ENCODE measurements around the gene CCDC146. TPM values are rescaled to one million over a fixed set of nuclear protein-coding genes. Genes with fewer than 3 reads are reported as not detected.

Gene CCDC146
- total and polyA plus RNA-seq, 9 donors = 5.3 to 44.6 (median 14.0) TPM

- Histone ChIP-seq H3K27ac (no peak overlapping the region), H3K9me3 (no peaks in the 10 kb centered on the region), H3K36me3 (no peaks in the 10 kb centered on the region), H3K4me1 (ENCODE audit: insufficient read depth) (peaks cover 2% of the 10 kb centered on the region), H3K4me3 (no peak overlapping the region), H3K27me3 (no peaks in the 10 kb centered on the region)
- TF ChIP-seq EP300 (IDR thresholded peaks at IDR 0.05) (no peak), POLR2A (IDR thresholded peaks at IDR 0.05) (no peak)
- TF ChIP-seq, protein P1, sequence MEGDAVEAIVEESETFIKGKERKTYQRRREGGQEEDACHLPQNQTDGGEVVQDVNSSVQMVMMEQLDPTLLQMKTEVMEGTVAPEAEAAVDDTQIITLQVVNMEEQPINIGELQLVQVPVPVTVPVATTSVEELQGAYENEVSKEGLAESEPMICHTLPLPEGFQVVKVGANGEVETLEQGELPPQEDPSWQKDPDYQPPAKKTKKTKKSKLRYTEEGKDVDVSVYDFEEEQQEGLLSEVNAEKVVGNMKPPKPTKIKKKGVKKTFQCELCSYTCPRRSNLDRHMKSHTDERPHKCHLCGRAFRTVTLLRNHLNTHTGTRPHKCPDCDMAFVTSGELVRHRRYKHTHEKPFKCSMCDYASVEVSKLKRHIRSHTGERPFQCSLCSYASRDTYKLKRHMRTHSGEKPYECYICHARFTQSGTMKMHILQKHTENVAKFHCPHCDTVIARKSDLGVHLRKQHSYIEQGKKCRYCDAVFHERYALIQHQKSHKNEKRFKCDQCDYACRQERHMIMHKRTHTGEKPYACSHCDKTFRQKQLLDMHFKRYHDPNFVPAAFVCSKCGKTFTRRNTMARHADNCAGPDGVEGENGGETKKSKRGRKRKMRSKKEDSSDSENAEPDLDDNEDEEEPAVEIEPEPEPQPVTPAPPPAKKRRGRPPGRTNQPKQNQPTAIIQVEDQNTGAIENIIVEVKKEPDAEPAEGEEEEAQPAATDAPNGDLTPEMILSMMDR (IDR thresholded peaks at IDR 0.05) = no peak
- 91 to 97% (median 94%) methylated on average over 2 of the region's 2 CpGs for WGBS, 3 donors
- intact Hi-C loops (cut with DNase I) = no loop called here
- no peak for DNase-seq
These were observed 78.1 kb downstream of the CCDC146 start for GRCh38 chr7:77200542-77200941.

DNA sequence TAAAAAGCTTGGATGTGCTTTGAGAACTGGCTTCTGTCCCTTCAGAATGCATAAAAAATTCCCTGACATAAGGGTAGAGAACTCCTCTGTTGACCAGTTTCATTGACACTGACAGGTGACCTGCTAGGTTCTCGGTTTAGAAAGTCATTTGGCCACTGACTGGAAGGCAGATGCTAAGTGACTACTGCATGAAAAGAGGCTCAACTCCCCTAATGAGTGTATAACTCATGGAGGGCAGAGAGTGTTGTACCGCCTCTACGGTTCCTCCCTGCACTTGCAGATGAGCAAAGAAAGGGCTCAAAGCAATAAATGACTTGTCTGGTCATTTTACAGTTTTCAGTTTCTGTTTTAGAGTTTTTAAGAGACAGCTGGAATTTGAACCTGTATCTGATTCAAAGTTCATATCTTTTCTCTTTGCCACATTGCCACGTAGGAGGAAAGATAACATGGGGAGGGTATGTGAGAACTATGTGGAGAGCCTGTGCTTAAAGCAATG, 80.1 kb downstream of the CCDC146 start:
- TF ChIP-seq EP300 (IDR thresholded peaks at IDR 0.05) (no peak), POLR2A (IDR thresholded peaks at IDR 0.05) (no peak)
- TF ChIP-seq, protein P1 (IDR thresholded peaks at IDR 0.05) = no peak
- DNase-seq = no peak
- 88 to 89% (median 88%) methylated on average over 4 of the region's 4 CpGs for WGBS, 3 donors
- intact Hi-C loops (cut with DNase I) = no loop called here
- Histone ChIP-seq H3K27me3 (no peaks in the 10 kb centered on the region), H3K4me1 (ENCODE audit: insufficient read depth) (peaks cover 2% of the 10 kb centered on the region), H3K9me3 (no peaks in the 10 kb centered on the region), H3K4me3 (no peak overlapping the region), H3K27ac (no peak overlapping the region), H3K36me3 (no peaks in the 10 kb centered on the region)

- no peaks in the 10 kb centered on the region for H3K9me3 ChIP-seq
- H3K36me3 ChIP-seq = no peaks in the 10 kb centered on the region
- H3K4me1 ChIP-seq (ENCODE audit: insufficient read depth) = no peaks in the 10 kb centered on the region
- no peak overlapping the region for H3K27ac ChIP-seq
- 95 to 98% (median 98%) methylated on average over 3 of the region's 3 CpGs for WGBS, 3 donors
- no peaks in the 10 kb centered on the region for H3K27me3 ChIP-seq
- intact Hi-C loops (cut with DNase I) = no loop called here
- no peak overlapping the region for H3K4me3 ChIP-seq
- no peak for DNase-seq
- TF ChIP-seq POLR2A (IDR thresholded peaks at IDR 0.05) (no peak), EP300 (IDR thresholded peaks at IDR 0.05) (no peak)
- TF ChIP-seq, protein P1 (IDR thresholded peaks at IDR 0.05) = no peak
These were observed 83.3 kb downstream of the CCDC146 start for GRCh38 chr7:77205706-77206105.

- no peak for DNase-seq
- intact Hi-C loops (cut with DNase I) = no loop called here
- Histone ChIP-seq H3K36me3 (no peaks in the 10 kb centered on the region), H3K4me1 (ENCODE audit: insufficient read depth) (no peaks in the 10 kb centered on the region), H3K27ac (no peak overlapping the region), H3K9me3 (no peaks in the 10 kb centered on the region), H3K4me3 (no peak overlapping the region), H3K27me3 (no peaks in the 10 kb centered on the region)
- TF ChIP-seq EP300 (IDR thresholded peaks at IDR 0.05) (no peak), POLR2A (IDR thresholded peaks at IDR 0.05) (no peak)
- TF ChIP-seq, protein P1 (IDR thresholded peaks at IDR 0.05) = no peak
These were observed 86.0 kb downstream of the CCDC146 start for GRCh38 chr7:77208416-77208815.

Data from ovary (tissue), 9 donors.